OCI-LY7 (cell line): Measurements from ENCODE around the gene IFI6.

Source experiments
- EZH2phosphoT487 ChIP-seq: fragments of 200-600 bp; sonication (generic); IDR thresholded peaks from 2 replicates; pipeline ENCODE4 v1.6.1; 2018; ENCODE audit warnings: low read depth, borderline replicate concordance, mild to moderate bottlenecking, mixed run types, antibody characterized with exemption, low read length, moderate library complexity, mixed read lengths
- TF ChIP-seq, protein P1 (sequence below): fragments of 200-600 bp; sonication (generic); conservative IDR thresholded peaks from 2 replicates; pipeline ENCODE4 v1.5.1; 2014; ENCODE audit warnings: mild to moderate bottlenecking, antibody characterized with exemption, low read length, moderate library complexity, mixed read lengths

DNA sequence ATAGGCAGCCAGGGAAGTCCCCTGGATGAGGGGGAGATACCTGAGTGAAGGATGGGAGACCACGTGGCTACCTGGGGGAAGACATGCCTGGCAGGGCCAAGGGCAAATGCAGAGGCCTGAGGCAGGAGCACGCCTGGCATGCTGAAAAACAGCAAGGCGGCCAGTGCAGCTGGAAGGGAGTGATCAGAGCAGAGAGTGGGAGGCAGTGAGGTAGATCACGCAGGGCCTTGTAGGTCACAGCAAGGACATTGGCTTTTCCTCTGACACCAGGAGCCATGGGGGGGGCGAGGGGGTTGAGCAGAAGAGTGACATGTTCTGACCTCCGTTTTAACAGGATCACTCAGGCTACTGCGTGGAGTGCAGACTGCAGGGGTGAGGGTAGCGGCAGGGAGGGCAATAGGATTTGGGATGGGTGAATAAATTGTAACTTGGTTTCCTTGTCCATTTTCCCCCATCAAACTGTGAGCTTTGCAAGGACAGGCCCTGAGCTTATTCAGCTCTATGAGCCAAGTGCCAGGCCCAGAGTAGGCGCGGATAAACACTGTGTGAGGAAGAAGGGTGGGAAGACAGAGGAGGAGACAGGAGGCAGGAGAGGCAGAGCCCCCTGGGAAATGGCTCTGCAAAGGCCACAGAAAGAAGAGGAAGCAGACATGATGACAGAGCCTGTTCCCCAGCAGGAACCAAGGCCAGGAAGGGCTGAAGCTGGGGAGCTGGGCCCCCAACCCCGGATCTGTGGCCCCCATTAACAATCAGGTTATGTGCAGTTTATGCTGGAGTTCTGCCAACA is 16.6 kb downstream of the IFI6 start:
- TF ChIP-seq, protein P1, sequence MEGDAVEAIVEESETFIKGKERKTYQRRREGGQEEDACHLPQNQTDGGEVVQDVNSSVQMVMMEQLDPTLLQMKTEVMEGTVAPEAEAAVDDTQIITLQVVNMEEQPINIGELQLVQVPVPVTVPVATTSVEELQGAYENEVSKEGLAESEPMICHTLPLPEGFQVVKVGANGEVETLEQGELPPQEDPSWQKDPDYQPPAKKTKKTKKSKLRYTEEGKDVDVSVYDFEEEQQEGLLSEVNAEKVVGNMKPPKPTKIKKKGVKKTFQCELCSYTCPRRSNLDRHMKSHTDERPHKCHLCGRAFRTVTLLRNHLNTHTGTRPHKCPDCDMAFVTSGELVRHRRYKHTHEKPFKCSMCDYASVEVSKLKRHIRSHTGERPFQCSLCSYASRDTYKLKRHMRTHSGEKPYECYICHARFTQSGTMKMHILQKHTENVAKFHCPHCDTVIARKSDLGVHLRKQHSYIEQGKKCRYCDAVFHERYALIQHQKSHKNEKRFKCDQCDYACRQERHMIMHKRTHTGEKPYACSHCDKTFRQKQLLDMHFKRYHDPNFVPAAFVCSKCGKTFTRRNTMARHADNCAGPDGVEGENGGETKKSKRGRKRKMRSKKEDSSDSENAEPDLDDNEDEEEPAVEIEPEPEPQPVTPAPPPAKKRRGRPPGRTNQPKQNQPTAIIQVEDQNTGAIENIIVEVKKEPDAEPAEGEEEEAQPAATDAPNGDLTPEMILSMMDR: no peak
- no peak for TF ChIP-seq EZH2phosphoT487
